HG03196 (cell line): ENCODE results near the gene TPSD1.
"Not testable (repeated sequence)": the region's sequence is repeated elsewhere in the genome, so short reads cannot be mapped to it uniquely, and the experiment has no call there.

Source experiments
- ATAC-seq: cut with Tn5 transposase; IDR thresholded peaks from one replicate; pipeline ENCODE4 v1.9.1; 2021; ENCODE audit not compliant: unreplicated experiment

Gene TPSD1

DNA sequence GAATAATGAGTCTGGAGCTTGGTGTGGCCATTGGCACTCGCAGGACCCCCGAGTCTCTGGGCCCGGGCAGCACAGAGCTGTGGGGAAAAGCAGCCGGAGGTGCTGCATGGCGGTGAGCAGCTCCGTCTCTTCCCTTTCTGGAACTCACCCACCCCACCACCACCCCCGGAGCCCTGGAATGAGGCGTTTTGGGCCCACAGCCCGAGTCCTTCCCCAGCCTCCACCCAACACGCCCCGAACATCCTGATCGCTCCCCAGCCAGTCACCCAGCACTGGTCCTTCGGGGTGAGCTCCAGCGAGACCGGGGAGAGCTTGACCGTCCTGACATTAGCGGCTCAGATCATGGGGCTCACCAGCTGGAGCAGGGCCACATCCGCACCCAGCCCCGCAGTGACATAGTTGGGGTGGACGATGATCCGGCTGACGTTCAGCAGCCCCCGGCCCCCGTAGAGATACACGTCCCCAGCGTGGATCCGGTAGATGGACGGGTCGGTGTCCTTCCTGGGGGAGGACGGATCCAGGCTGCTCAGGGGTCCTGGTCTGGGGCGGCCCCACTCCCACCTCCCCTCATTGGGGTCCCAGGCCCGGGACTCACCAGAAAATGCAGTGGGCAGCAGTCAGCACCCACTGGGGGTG is 6.5 kb downstream of the TPSD1 start:
- no peak for ATAC-seq

- ATAC-seq = no peak
Measured at GRCh38 chr16:1262846-1263221, 7.0 kb downstream of the TPSD1 start.

DNA sequence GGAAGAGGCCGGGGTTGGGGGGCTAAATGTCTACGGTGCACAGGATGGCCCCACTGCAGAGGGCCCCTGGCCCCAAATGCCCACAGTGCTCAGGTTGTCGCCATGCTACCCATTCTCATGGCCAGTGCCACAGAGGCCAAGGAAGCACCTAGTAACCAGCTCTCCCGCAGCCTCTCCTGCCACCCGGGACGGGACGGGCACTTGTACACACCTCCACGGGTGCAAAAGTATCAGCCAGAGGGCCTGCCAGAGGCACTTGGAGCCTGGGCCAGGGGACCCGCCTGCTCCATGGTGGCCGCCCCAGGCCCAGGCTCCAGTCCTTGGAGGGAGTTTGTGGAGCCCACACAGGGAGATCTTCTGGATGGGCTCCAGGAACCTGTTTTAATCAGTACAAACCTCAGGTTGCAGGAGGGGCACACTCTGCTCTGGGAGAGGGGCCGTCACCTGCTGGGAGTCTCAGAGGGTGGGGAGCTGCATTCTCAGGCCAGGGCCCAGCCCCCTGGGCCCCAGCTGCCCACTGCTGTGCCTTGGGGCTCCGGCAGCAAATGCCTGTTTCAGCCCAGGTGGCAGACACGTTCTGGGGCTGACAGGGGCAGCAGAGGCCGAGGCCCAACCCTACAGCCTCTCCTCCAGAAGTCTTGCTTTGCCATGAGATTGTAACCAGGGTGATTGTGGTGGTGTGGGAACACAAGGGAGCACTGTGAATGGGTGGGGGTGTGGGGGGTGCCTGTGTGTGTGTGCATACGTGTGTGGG is 7.9 kb downstream of the TPSD1 start:
- no peak for ATAC-seq

GRCh38 chr16:1264345-1265089 is 8.6 kb downstream of the TPSD1 start:
- ATAC-seq = no peak

DNA sequence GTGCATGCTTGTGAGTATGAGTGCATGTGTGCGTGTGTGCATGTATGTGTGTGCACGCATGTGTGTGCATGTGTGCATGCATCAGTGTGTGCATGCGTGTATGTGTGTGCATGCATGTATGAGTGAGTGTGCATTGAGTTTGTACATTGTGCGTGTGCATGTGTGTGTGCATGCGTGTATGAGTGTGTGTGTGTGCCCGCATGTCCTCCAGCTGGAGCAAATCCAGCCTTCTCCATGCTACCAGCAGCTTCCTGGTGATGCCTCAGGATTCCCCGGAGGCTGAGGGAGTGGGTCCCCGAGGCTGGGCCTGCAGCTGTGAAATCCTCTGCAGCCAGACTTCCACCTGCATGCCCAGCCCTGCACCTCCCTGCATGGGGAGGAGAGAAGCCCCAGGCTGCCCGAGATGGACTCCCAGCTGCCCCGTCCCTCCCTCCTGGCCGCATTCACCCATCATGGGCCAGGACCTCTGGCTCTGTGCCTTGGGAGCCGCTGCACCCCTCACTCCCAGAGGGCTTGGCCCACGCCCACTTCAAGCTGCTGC is 9.3 kb downstream of the TPSD1 start:
- ATAC-seq = no peak

- ATAC-seq = no peak
Measured at GRCh38 chr16:1265826-1266225, 10.0 kb downstream of the TPSD1 start.

GRCh38 chr16:1269418-1269817 is 13.5 kb downstream of the TPSD1 start:
- not testable (repeated sequence) for ATAC-seq

DNA sequence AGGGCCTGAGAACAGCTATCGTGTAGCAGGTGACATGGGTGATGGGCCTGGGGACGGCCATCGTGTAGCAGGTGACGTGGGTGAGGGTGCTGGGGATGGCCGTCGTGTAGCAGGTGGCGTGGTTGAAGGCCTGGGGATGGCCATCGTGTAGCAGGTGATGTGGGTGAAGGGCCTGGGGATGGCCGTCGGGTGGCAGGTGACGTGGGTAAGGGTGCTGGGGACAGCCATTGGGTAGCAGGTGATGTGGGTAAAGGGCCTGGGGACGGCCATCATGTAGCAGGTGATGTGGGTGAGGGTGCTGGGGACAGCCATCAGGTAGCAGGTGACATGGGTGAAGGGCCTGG is 15.5 kb downstream of the TPSD1 start:
- no peak for ATAC-seq

DNA sequence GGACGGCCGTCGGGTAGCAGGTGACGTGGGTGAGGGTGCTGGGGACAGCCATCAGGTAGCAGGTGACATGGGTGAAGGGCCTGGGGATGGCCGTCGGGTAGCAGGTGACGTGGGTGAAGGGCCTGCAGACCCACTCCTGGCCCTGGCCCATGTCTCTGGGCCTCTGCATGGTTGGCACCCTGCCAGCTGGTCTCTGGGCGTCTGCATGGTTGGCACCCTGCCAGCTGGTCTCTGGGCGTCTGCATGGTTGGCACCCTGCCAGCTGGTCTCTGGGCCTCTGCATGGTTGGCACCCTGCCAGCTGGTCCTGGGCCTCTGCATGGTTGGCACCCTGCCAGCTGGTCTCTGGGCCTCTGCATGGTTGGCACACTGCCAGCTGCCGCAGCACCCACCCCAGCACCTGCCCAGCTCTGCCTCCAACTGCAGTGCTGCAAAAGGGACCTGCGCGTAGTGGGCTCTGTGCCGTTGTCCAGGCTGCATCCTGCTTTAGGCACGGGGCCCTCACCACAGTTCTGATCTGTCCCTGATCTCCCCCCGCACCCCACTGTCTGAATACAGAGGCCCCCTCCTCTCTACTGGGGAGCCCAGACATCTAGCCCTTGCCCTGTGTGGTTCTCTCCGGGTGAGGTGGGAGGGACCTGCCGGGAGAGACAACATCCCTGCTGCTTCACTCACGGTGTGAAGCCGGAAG is 16.0 kb downstream of the TPSD1 start:
- not testable (repeated sequence) for ATAC-seq

DNA sequence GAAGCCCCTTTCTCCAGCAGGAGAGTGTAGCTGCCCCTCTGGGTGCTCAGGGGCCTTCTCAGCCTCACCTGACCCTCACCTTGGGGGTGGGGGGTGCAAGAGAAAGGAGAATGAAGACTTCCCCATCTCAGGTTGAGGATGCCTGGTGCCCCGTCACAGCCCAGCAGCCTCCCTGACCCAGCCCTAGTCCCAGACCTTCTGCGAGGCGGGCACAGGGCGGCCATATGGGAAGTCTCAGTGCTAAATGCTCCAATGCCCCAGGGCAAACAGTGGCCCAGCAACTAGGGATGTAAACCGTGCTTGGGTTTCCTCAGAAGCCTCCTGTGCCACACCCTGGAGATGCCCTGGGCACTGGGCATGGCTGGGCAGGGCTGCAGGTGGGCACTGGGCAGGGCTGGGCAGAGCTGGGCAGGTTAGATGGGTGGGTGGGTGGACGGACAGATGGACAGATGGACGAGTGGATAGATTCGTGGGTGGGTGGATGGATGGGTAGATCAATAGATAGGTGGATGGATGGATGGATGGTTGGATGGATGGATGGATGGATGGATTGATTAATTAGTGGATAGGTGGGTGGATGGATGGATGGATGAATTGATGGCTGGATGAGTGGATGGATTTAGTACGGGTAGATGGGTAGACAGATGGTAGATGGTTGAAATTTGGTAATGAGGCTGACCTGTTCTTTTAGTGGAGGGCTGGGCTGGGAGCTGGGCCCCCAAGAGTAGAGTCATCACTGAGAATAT is 16.8 kb downstream of the TPSD1 start:
- no peak for ATAC-seq

GRCh38 chr16:1273816-1274215 is 17.9 kb downstream of the TPSD1 start:
- no peak for ATAC-seq

DNA sequence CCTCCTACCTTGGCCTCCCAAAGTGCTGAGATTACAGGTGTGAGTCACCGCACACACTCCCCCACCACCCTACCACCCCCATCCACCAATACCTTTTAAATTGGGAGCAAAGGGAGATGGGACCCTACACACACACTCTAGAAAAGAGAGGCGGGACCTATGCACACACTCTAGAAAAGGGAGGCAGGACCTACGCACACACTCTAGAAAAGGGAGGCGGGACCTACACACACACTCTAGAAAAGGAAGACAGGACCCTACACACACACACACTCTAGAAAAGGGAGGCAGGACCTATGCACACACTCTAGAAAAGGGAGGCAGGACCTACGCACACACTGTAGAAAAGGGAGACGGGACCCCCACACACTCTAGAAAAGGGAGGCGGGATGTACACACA is 18.9 kb downstream of the TPSD1 start:
- no peak for ATAC-seq

DNA sequence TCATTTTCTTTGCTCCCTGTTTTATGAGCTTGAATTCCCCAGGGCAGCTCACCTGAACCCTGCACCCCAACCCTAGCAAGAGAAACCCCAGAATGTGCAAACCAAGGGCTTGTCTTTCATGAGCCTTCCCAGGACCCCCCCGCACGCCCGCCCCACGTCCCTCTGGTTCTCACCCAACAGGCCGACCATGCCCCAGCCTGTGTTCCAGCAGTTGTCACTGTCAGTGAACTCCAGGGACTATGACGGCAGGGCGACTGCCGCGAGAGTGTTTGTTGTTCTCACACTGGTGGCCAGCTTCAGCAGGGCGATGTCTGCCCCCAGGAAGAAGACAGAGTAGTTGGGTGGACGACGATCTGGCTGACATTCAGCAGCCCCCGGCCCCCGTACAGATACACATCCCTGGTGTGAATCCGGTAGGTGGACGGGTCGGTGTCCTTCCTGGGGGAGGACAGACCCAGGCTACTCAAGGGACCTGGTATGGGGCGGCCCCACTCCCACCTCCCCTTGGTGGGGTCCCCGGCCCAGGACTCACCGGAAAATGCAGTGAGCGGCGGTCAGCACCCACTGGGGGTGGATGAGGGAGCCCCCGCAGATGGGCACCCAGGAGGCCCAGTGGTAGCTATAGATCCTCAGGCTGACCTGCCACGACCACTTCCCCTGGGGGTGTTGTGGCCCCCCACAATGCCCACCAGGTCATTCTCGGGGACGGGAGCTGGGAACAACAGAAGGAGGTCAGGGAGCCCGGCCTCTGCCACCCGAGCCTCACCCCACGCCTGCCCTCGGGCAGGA is 20.1 kb downstream of the TPSD1 start:
- no peak for ATAC-seq

- ATAC-seq = no peak
Measured at GRCh38 chr16:1276580-1276878, 20.7 kb downstream of the TPSD1 start.

GRCh38 chr16:1277151-1277598 is 21.3 kb downstream of the TPSD1 start:
- no peak for ATAC-seq

- no peak for ATAC-seq
Measured at GRCh38 chr16:1277617-1278282, 21.9 kb downstream of the TPSD1 start.

GRCh38 chr16:1278477-1278876 is 22.6 kb downstream of the TPSD1 start:
- ATAC-seq = no peak

DNA sequence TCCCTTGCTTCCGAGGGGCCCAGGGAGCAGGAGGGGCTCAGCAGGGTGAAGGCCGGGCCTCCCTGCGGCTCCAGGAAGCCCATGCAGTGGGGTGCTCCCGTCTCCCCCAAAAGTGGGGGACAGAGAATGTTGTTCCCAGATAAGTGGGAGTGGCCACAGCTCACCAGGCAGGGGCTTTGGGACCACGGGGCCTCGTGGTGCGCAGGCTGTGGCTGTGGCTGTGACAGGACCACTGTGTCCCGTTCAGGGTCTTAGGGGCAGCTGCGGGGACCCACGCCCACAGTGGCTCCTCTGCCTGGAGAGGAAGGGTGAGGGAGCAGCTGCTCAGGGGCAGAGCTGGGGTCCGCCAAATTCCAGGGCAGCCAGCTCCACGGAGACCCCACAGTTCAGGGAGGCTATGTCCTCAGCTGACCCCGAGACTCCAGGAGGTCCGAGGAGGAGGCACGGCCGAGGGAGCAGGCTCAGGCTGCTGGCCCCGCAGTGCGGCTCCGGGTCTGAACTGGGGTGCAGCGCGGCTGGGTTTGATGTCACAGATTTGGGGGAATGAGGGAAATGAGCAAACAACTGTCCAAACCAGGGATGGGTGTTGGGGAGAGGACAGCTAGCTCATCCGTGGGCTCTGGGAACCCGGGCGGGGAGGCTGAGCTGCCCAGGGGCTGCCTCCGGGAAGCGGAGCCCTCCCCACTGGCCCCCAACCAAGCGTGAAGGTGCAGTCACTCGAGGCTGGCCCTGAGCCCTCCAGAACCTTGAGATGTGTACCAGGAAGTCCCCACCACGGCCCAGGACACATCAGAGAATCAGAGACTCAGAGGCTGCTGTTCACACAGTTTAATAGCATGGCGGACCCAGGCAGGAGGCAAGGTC is 23.4 kb downstream of the TPSD1 start:
- ATAC-seq = no peak
